Chondrocyte (in vitro differentiated cells): ENCODE measurements around the gene ABHD15. TPM values are rescaled to one million over a fixed set of nuclear protein-coding genes. Genes with fewer than 3 reads are reported as not detected.

Experiments
- DNase-seq: peaks from one replicate; pipeline ENCODE4 v3.0.0; 2021; ENCODE audit warnings: mixed read lengths, low spot score
- H3K27ac Mint-ChIP-seq: one replicate; pipeline ENCODE4 v1.8.0; 2021; ENCODE audit warnings: mild to moderate bottlenecking, moderate library complexity, mixed read lengths; ENCODE audit not compliant: unreplicated experiment
- H3K27me3 Mint-ChIP-seq: 2 replicates; pipeline ENCODE4 v1.8.0; 2021; ENCODE audit warnings: low read depth, mixed read lengths
- H3K36me3 Mint-ChIP-seq: 2 replicates; pipeline ENCODE4 v1.8.0; 2021; ENCODE audit warnings: low read depth, mixed read lengths
- H3K4me1 Mint-ChIP-seq: 2 replicates; pipeline ENCODE4 v1.8.0; 2021; ENCODE audit warnings: low read depth, mild to moderate bottlenecking, mixed read lengths
- H3K4me3 Mint-ChIP-seq: one replicate; pipeline ENCODE4 v1.8.0; 2021; ENCODE audit warnings: mild to moderate bottlenecking, moderate library complexity, mixed read lengths; ENCODE audit not compliant: unreplicated experiment
- H3K9me3 Mint-ChIP-seq: 2 replicates; pipeline ENCODE4 v1.8.0; 2021; ENCODE audit warnings: low read depth, mixed read lengths
- total RNA-seq: library from RNA; stranded (reverse); gene quantifications from 3 replicates; pipeline ENCODE4 v1.2.1, GENCODE V29; 2021
- TF ChIP-seq, protein P1 (sequence below): fragments of 200-600 bp; sonication (generic); IDR thresholded peaks from 2 replicates; pipeline ENCODE4 v1.5.0; 2021; ENCODE audit warnings: antibody characterized with exemption, mild to moderate bottlenecking, moderate library complexity

Gene ABHD15
- total RNA-seq, 1 donor from 2014 or later: 11.7 TPM

DNA sequence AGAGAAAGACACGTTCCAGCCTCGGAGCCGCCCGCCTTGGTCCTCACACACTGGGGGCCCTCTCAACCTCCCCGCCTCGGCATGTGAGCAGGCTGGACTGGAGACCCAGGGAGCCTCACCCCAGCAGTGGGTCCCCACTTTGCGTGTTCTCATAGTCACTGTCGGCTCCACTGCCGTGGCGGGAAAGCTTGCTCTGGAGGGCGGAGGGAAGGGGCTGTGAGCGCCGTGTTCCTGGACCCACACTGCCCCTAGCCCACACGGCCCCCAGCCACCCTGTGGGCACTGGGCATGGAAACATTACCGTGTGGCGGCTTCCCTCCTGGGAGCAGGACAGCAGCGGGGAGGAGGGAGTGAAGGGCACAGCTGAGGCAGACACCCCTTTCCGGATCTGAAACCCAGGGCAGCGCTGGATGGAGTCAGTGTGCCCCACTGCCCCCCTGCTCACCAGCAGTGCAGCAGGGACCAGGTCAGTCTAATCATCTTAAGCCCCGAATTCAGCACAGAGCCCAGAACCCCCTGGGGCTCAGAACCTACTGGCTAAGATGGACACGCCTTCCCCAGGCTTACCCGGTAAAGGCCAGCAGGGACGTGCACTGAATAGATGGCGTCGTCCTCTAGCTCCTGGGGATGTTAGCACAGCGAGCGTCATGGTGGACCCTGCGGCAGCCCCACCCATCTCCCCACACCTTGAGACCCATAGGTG, 8.8 kb upstream of the ABHD15 start:
- Mint-ChIP-seq H3K9me3 (no peaks in the 10 kb centered on the region), H3K27ac (no peak overlapping the region), H3K36me3 (peaks cover 17% of the 10 kb centered on the region), H3K4me3 (no peak overlapping the region), H3K27me3 (no peaks in the 10 kb centered on the region), H3K4me1 (peaks cover 16% of the 10 kb centered on the region)
- peak; percentile 78 for DNase-seq
- TF ChIP-seq, protein P1, sequence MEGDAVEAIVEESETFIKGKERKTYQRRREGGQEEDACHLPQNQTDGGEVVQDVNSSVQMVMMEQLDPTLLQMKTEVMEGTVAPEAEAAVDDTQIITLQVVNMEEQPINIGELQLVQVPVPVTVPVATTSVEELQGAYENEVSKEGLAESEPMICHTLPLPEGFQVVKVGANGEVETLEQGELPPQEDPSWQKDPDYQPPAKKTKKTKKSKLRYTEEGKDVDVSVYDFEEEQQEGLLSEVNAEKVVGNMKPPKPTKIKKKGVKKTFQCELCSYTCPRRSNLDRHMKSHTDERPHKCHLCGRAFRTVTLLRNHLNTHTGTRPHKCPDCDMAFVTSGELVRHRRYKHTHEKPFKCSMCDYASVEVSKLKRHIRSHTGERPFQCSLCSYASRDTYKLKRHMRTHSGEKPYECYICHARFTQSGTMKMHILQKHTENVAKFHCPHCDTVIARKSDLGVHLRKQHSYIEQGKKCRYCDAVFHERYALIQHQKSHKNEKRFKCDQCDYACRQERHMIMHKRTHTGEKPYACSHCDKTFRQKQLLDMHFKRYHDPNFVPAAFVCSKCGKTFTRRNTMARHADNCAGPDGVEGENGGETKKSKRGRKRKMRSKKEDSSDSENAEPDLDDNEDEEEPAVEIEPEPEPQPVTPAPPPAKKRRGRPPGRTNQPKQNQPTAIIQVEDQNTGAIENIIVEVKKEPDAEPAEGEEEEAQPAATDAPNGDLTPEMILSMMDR: no peak

DNA sequence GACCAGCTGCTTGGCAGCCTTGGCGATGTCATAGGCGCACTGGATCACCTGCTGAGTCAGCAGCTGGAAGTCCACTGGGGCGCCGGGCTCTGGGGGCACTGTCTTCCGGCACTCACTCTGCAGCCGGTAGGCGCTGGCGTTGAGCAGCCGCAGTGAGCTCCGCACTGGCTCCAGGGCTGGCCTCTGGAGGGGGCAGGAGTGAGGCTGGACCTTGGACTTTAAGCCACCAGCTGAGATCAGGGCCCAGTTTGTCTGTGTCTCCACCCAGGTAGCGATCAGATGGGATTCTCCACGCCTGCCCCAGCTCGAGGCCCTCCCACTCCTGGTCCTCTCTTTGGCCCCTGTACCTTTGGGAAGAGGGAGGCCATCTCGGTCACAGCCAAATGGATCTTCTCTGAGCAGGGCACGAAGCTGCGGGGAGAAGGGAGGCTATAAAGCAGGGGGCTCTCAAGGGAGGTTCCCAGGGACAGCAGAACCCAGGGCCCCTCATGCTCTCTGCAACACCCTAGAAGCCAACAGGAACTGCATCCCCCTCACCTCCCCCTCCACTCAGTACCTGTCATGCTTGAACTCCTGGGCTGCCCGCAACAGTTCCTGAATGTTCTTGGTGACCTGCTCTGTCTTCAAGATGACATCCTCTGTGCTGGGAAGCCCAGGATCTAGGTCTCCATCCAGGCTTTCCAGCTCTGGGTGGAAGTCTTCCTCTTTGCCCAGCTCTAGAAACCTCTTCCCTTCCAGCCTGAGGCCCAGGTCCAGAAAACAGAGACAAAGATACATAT, 8.1 kb upstream of the ABHD15 start:
- Mint-ChIP-seq H3K36me3 (peaks cover 17% of the 10 kb centered on the region), H3K4me3 (no peak overlapping the region), H3K4me1 (peaks cover 15% of the 10 kb centered on the region), H3K27me3 (no peaks in the 10 kb centered on the region), H3K27ac (no peak overlapping the region), H3K9me3 (no peaks in the 10 kb centered on the region)
- peak; percentile 90 for DNase-seq
- TF ChIP-seq, protein P1: no peak

DNA sequence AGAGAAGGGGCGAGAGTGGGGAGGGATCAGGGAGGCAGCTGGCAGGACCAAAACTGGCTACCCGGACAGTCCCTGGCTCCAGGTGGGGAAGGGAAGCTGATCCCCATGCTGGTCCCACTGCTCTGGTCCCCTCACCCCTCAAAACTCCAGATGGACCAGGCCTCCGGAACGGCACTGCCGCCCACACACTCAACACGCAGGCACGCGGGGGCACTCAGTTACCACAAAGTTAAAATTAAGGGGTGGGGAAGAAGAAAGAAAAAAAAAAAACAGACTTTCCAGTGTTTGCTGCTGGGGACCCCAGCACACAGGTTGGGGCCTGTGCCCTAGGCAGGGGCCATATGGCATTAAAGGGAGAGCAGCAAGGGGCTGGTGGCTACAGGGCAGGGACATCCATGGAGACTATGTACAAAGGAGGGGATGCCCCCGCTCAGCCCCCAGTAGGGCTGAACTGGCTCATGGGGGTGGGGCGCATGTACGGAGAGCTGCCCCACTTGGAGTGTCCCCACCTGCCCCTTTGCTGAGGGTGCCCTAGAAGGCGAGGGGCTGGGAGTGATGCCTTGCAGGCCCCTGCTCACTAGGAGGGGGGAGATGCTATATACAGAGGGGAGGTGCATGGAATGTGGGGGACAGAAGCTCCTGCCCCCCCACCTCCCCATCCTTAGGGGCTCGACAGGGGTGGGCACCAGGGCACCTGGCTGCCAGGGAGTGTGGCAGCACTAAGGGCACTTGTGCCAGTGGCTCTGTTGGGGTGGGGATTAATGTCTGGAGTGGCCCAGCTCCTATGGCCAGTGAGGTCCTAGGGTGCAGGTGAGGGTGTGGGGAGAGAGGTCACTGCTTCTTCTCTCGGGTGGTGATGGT, 7.3 kb upstream of the ABHD15 start:
- no peak overlapping the region for H3K27ac Mint-ChIP-seq
- peaks cover 16% of the 10 kb centered on the region for H3K36me3 Mint-ChIP-seq
- H3K9me3 Mint-ChIP-seq: no peaks in the 10 kb centered on the region
- DNase-seq: peak; percentile 81
- TF ChIP-seq, protein P1: no peak
- no peaks in the 10 kb centered on the region for H3K27me3 Mint-ChIP-seq
- H3K4me1 Mint-ChIP-seq: peaks cover 21% of the 10 kb centered on the region
- H3K4me3 Mint-ChIP-seq: no peak overlapping the region

DNA sequence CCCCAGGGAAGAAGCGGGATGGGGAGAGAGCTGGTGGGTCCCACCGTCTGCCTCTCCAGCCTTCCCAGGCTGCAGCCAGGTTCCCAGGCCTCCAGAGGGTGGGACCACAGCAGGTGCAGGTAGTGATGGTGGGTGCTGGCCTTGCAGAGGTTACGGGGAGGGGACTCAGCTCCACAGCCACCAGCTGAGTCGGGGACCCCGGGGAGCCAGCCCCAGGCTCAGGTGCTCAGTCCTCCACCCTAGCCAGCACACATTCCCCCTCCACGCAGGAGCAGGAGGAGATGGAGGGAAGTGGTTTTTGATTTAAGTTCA, 6.7 kb upstream of the ABHD15 start:
- Mint-ChIP-seq H3K9me3 (no peaks in the 10 kb centered on the region), H3K27me3 (no peaks in the 10 kb centered on the region), H3K36me3 (peaks cover 15% of the 10 kb centered on the region), H3K4me1 (peaks cover 24% of the 10 kb centered on the region), H3K27ac (no peak overlapping the region), H3K4me3 (no peak overlapping the region)
- TF ChIP-seq, protein P1: no peak
- DNase-seq: no peak
